K562 (cell line): Measurements from ENCODE around the gene GAL3ST3. TPM values are rescaled to one million over a fixed set of nuclear protein-coding genes. Genes with fewer than 3 reads are reported as not detected.

ENCODE experiments used
- CREM ChIP-seq: IDR thresholded peaks from 2 replicates; pipeline ENCODE4 v1.6.1; 2014; ENCODE audit warnings: antibody characterized with exemption, low read depth
- POLR2A ChIP-seq: fragments of 450-650 bp; conservative IDR thresholded peaks from 2 replicates; pipeline ENCODE4 v1.6.1; 2016
- SMARCB1 ChIP-seq: IDR thresholded peaks from 2 replicates; pipeline ENCODE4 v1.6.1; 2011; ENCODE audit warnings: improper control_type of control experiment, low read depth; ENCODE audit not compliant: insufficient read length
- polyA plus RNA-seq, 8 experiments: library from polyadenylated mRNA; depleted of rRNA in 4 of 8; stranded (reverse) in 5 of 8; unstranded in 3 of 8; fragments of >200 nt; fragmentation: Nextera tagmentation in 2 of 8; fragmentation: Illumina TruSeq in 1 of 8; extraction: Ambion mirVana in 2 of 8; extraction: Trizol in 1 of 8; gene quantifications; 2 replicates each; pipeline versions ENCODE4 v1.2.1 to v1.2.3, GENCODE V29; 2011 to 2014; ENCODE audit warnings: inconsistent platforms in 1 of 8, missing spikeins in 1 of 8
- total RNA-seq, 7 experiments: library from RNA; depleted of rRNA in 6 of 7; stranded (reverse); fragments of >200 nt in 6 of 7; fragmentation: Illumina TruSeq in 2 of 7; extraction: Trizol in 2 of 7; gene quantifications; 2 replicates each; pipeline versions ENCODE4 v1.2.1 to v1.2.3, GENCODE V29; 2011 to 2021; ENCODE audit warnings: low replicate concordance in 1 of 7
- TF ChIP-seq, protein P1 (sequence below): fragments of 250-450 bp; sonication (Bioruptor Pico); IDR thresholded peaks from 2 replicates; pipeline ENCODE4 v1.4.0; 2020; ENCODE audit warnings: mild to moderate bottlenecking, moderate library complexity, borderline replicate concordance
- TF ChIP-seq, protein P2 (sequence below), 3 experiments: IDR thresholded peaks in 2 of 3; conservative IDR thresholded peaks in 1 of 3; 2 replicates each; pipeline ENCODE4 v1.5.1; 2011 to 2012; ENCODE audit warnings: low read length in 3 of 3, mild to moderate bottlenecking in 3 of 3, control low read depth in 2 of 3, improper control_type of control experiment in 1 of 3, inconsistent platforms in 1 of 3, low read depth in 1 of 3, mixed read lengths in 1 of 3, moderate library complexity in 1 of 3; ENCODE audit not compliant: insufficient read depth in 2 of 3
- TF ChIP-seq, protein P3 (sequence below): sonication (generic); formaldehyde crosslinking; IDR thresholded peaks from 2 replicates; pipeline ENCODE4 v1.9.0; 2022; ENCODE audit warnings: mild to moderate bottlenecking, missing genetic modification reagents
- TF ChIP-seq, protein P4 (sequence below), 2 experiments: fragments of 450-650 bp; formaldehyde crosslinking in 1 of 2; IDR thresholded peaks; 2 replicates each; pipeline versions ENCODE4 v1.4.0 to v1.6.1; 2014 to 2020; ENCODE audit warnings: mild to moderate bottlenecking in 2 of 2, borderline replicate concordance in 1 of 2, low read depth in 1 of 2

GAL3ST3 gene
- total and polyA plus RNA-seq, 9 of the 15 experiments (the other 6 are each of a cell fraction or from before 2014, with no cell fraction given) = not detected

DNA sequence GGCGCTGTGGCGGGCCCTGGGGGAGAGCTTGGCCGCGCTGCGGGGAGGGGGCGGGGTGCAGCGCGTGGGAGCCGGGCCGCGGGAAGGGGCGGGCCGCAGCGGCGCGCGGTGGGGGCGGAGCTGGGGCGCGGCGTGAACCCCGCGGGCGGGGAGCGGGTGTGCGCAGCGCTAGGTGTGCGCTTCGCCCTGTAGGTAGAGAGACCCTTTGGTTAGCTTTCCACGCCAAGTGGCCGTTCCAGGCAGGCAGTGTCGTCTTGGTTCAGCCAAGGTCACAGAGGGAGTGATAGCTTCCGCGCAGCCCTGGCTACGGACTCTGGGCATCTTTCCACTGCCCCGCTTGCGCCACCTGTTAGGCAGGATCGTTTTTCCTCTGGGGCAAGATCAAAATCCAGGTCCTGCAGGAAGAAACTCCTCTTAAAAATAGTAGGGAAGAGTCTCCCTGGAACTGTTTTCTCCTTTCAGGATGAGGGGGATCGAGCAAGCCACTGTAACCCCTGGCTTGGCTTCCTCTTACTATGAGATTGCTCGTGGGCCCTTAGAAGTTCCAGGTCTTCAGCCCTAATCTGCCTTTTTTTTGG is 46.2 kb downstream of the GAL3ST3 start (continued):
- TF ChIP-seq, protein P1, sequence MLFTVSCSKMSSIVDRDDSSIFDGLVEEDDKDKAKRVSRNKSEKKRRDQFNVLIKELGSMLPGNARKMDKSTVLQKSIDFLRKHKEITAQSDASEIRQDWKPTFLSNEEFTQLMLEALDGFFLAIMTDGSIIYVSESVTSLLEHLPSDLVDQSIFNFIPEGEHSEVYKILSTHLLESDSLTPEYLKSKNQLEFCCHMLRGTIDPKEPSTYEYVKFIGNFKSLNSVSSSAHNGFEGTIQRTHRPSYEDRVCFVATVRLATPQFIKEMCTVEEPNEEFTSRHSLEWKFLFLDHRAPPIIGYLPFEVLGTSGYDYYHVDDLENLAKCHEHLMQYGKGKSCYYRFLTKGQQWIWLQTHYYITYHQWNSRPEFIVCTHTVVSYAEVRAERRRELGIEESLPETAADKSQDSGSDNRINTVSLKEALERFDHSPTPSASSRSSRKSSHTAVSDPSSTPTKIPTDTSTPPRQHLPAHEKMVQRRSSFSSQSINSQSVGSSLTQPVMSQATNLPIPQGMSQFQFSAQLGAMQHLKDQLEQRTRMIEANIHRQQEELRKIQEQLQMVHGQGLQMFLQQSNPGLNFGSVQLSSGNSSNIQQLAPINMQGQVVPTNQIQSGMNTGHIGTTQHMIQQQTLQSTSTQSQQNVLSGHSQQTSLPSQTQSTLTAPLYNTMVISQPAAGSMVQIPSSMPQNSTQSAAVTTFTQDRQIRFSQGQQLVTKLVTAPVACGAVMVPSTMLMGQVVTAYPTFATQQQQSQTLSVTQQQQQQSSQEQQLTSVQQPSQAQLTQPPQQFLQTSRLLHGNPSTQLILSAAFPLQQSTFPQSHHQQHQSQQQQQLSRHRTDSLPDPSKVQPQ (CRISPR knock-in tag) = no peak
- TF ChIP-seq, protein P2, sequence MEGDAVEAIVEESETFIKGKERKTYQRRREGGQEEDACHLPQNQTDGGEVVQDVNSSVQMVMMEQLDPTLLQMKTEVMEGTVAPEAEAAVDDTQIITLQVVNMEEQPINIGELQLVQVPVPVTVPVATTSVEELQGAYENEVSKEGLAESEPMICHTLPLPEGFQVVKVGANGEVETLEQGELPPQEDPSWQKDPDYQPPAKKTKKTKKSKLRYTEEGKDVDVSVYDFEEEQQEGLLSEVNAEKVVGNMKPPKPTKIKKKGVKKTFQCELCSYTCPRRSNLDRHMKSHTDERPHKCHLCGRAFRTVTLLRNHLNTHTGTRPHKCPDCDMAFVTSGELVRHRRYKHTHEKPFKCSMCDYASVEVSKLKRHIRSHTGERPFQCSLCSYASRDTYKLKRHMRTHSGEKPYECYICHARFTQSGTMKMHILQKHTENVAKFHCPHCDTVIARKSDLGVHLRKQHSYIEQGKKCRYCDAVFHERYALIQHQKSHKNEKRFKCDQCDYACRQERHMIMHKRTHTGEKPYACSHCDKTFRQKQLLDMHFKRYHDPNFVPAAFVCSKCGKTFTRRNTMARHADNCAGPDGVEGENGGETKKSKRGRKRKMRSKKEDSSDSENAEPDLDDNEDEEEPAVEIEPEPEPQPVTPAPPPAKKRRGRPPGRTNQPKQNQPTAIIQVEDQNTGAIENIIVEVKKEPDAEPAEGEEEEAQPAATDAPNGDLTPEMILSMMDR (IDR thresholded peaks at IDR 0.05 in 2 of 3, conservative IDR thresholded peaks at IDR 0.05 in 1 of 3; ENCODE audit: insufficient read depth in 2 of 3, low read depth in 1 of 3, low read length in 3 of 3) = peak in 1 of 3 experiments; percentile 17; a peak in 1 of 6 replicates
- no peak for TF ChIP-seq CREM
- TF ChIP-seq POLR2A = no peak
- TF ChIP-seq, protein P3, sequence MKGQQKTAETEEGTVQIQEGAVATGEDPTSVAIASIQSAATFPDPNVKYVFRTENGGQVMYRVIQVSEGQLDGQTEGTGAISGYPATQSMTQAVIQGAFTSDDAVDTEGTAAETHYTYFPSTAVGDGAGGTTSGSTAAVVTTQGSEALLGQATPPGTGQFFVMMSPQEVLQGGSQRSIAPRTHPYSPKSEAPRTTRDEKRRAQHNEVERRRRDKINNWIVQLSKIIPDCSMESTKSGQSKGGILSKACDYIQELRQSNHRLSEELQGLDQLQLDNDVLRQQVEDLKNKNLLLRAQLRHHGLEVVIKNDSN (CRISPR knock-in tag) = no peak
- no peak for TF ChIP-seq SMARCB1
- TF ChIP-seq, protein P4, sequence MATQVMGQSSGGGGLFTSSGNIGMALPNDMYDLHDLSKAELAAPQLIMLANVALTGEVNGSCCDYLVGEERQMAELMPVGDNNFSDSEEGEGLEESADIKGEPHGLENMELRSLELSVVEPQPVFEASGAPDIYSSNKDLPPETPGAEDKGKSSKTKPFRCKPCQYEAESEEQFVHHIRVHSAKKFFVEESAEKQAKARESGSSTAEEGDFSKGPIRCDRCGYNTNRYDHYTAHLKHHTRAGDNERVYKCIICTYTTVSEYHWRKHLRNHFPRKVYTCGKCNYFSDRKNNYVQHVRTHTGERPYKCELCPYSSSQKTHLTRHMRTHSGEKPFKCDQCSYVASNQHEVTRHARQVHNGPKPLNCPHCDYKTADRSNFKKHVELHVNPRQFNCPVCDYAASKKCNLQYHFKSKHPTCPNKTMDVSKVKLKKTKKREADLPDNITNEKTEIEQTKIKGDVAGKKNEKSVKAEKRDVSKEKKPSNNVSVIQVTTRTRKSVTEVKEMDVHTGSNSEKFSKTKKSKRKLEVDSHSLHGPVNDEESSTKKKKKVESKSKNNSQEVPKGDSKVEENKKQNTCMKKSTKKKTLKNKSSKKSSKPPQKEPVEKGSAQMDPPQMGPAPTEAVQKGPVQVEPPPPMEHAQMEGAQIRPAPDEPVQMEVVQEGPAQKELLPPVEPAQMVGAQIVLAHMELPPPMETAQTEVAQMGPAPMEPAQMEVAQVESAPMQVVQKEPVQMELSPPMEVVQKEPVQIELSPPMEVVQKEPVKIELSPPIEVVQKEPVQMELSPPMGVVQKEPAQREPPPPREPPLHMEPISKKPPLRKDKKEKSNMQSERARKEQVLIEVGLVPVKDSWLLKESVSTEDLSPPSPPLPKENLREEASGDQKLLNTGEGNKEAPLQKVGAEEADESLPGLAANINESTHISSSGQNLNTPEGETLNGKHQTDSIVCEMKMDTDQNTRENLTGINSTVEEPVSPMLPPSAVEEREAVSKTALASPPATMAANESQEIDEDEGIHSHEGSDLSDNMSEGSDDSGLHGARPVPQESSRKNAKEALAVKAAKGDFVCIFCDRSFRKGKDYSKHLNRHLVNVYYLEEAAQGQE (IDR thresholded peaks at IDR 0.05; ENCODE audit: borderline replicate concordance) = peak; percentile 8; the same call in 1 of the 2 replicates
- TF ChIP-seq, protein P4 (CRISPR knock-in tag; IDR thresholded peaks at IDR 0.05; ENCODE audit: low read depth) = no peak
